ENCODE data around the gene CARS1.

Gene CARS1

DNA sequence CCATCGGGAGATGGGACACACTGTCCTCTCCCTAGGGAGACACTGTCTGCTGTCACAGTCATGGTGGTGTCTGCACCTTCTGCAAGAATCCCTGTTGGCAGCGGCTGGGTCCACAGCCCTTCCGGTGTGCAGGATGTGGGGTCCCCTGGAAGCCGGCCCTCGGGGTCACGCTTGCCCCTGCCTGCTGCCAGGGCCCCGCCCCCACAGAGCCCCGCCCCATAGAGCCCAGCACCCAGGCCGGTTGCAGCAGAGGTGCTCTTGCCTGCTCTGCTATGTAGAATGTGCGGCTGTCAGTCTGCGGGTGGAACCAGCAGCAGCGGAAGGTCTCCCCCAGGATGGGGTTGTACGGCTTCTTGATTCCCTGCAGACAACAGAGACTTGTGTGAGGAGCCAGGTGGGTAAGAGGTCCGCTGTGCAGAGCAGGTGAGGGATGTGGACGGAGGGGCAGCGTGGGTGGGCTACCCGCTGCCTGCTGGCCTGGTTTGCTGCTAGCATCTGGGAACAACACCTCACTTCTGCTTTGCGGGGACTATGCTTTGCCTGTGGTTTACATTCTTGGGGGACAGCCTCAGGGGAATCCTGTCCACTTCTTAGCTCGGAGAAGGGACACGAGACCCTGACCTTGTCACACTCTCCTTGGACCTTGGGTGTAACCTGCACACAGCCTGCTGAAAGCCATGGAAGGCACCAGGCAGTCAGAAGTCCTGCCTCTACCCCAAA is 44.9 kb upstream of the CARS1 start:
- no peak overlapping the region for H3K9ac ChIP-seq (ENCODE audit: insufficient read length, low read depth)

DNA sequence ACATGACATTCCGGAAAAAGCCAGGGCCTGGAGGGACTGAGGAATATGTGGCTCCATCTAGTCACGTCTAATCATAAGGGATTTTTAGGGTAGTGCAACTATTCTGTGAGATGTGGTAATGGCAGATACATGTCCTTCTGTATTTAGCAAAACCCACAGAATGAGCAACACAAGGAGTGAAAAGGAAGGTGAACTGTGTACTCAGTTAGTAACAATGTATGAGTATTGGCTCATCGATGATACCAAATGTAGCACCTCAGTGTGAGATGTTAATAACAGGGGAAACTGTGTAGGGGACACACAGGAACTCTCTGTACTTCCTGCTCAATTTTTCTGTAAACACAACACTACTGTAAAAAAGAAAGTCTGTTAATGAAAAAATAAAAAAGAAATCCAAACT is 42.0 kb upstream of the CARS1 start:
- no peak for DNase-seq (ENCODE audit: low read depth, low spot score)
- no peaks in the 10 kb centered on the region for H3K9me3 ChIP-seq (ENCODE audit: insufficient read depth, low read length)
- H3K4me3 ChIP-seq (ENCODE audit: insufficient read length, low read depth): no peak overlapping the region
- peaks cover 21% of the 10 kb centered on the region for H3K36me3 ChIP-seq (ENCODE audit: insufficient read depth, insufficient read length, low read length)
- no peaks in the 10 kb centered on the region for H3K27me3 ChIP-seq (ENCODE audit: insufficient read depth, insufficient read length)
- TF ChIP-seq YY1 (IDR thresholded peaks at IDR 0.05; ENCODE audit: insufficient read depth, insufficient read length): no peak
- no peak for TF ChIP-seq ZNF274 (IDR thresholded peaks at IDR 0.05; ENCODE audit: low read depth, low read length)
- no peak for TF ChIP-seq SUZ12 (IDR thresholded peaks at IDR 0.05; ENCODE audit: extremely low read depth, insufficient read depth, insufficient read length)
- H3K9ac ChIP-seq (ENCODE audit: insufficient read length, low read depth): no peak overlapping the region
- H3K4me1 ChIP-seq (ENCODE audit: insufficient read depth, insufficient read length): peaks cover 7% of the 10 kb centered on the region

More for the DNA sequence above, 44.9 kb upstream of the CARS1 start:
- Histone ChIP-seq H3K4me1 (ENCODE audit: insufficient read depth, insufficient read length) (peaks cover 5% of the 10 kb centered on the region), H3K9me3 (ENCODE audit: insufficient read depth, low read length) (no peaks in the 10 kb centered on the region), H3K4me3 (ENCODE audit: insufficient read length, low read depth) (no peak overlapping the region), H3K27me3 (ENCODE audit: insufficient read depth, insufficient read length) (no peaks in the 10 kb centered on the region), H3K36me3 (ENCODE audit: insufficient read depth, insufficient read length, low read length) (peaks cover 22% of the 10 kb centered on the region)
- TF ChIP-seq SUZ12 (IDR thresholded peaks at IDR 0.05; ENCODE audit: extremely low read depth, insufficient read depth, insufficient read length) (no peak), YY1 (IDR thresholded peaks at IDR 0.05; ENCODE audit: insufficient read depth, insufficient read length) (no peak), ZNF274 (IDR thresholded peaks at IDR 0.05; ENCODE audit: low read depth, low read length) (no peak)
- no peak for DNase-seq (ENCODE audit: low read depth, low spot score)

DNA sequence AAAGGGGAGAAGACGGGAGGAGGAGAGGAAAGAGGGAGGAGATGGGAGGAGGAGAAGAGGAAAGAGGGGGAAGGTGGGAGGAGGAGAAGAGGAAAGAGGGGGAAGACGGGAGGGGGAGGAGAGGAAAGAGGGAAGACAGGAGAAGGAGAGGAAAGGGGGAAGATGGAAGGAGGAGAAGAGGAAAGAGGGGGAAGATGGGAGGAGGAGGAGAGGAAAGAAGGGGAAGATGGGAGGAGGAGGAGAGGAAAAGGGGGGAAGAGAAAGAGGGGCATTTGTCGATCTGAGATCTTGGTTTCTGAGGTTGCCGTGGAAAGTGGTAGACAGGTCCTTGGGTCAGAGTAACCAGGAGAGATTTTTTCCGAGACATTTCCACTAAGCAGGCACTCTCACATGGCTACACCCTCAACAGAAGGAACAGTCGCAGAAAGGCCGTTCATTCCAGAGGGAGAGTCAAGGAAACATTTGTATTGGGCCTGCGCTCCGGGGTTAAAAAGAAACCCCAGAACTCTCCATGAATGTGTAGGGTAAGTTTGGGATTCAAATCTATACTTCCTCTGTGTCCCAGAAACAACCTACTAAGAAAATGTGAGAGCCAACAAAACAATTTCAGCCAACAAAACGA is 39.8 kb upstream of the CARS1 start:
- TF ChIP-seq YY1 (IDR thresholded peaks at IDR 0.05; ENCODE audit: insufficient read depth, insufficient read length): no peak
- TF ChIP-seq SUZ12 (IDR thresholded peaks at IDR 0.05; ENCODE audit: extremely low read depth, insufficient read depth, insufficient read length): no peak
- no peak for TF ChIP-seq ZNF274 (IDR thresholded peaks at IDR 0.05; ENCODE audit: low read depth, low read length)
- no peaks in the 10 kb centered on the region for H3K9me3 ChIP-seq (ENCODE audit: insufficient read depth, low read length)
- peaks cover 38% of the 10 kb centered on the region for H3K36me3 ChIP-seq (ENCODE audit: insufficient read depth, insufficient read length, low read length)
- DNase-seq (ENCODE audit: low read depth, low spot score): no peak
- no peaks in the 10 kb centered on the region for H3K27me3 ChIP-seq (ENCODE audit: insufficient read depth, insufficient read length)
- H3K4me1 ChIP-seq (ENCODE audit: insufficient read depth, insufficient read length): peaks cover 19% of the 10 kb centered on the region
- no peak overlapping the region for H3K4me3 ChIP-seq (ENCODE audit: insufficient read length, low read depth)
- no peak overlapping the region for H3K9ac ChIP-seq (ENCODE audit: insufficient read length, low read depth)

DNA sequence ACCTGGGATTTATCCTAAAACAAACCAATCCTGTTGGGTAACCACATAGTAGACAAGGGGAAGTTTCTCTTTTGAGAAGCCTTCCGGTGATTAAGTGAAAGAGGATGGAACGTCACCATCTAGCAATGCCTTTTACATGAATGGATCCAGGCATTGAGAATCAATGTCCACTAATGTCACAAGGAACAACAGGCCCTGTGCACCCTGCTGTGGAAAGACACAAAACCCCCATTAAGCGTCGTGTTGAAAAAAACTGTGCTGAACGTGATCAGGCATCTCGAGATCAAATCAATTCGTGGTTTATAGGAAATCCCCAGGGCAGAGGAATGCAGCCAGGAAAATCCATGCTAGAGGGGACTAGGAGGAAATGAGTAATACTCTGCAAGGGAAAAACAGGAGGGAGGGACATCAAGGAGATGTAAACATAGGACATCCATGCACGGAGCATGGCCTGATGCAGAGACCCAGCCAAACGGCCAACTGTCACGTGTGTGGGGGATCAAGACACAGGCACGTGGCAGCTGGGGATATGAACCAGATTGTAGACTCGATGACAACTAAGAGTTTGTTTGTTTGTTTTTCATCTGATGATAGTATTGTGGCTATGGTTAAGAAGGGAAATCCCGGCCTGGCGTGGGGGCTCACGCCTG is 38.6 kb upstream of the CARS1 start:
- H3K27me3 ChIP-seq (ENCODE audit: insufficient read depth, insufficient read length): no peaks in the 10 kb centered on the region

DNA sequence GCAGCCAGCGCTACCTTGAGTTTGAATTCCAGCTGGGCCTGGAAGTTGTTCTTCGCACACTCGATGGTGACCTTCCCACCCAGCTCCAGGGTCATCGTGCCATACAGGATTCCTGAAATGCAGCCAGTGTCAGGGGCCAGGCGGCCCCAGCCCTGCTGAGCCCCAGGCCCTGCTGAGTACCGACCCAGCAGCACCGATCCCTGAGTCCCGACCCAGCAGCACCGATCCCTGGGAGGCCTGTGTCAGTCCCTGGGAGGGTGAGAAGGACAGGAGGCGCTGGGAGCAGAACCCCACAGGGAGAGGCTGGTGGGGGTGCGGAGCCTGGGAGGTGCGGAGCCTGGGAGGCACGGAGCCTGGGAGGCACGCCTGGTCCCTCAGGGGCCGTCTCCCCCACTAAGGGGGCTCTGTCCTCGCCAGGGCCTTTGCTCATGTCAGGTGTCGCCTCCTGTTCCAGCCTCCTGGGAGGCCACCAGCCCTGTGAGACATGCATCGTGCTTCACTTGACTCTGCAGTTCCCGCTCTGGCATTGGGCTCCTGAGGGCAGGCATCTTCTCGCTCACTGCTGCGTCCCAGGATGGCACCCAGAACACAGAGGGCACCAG is 37.1 kb upstream of the CARS1 start:
- TF ChIP-seq ZNF274 (IDR thresholded peaks at IDR 0.05; ENCODE audit: low read depth, low read length): no peak
- TF ChIP-seq YY1 (IDR thresholded peaks at IDR 0.05; ENCODE audit: insufficient read depth, insufficient read length): no peak
- no peak for TF ChIP-seq SUZ12 (IDR thresholded peaks at IDR 0.05; ENCODE audit: extremely low read depth, insufficient read depth, insufficient read length)
- H3K4me3 ChIP-seq (ENCODE audit: insufficient read length, low read depth): no peak overlapping the region
- H3K36me3 ChIP-seq (ENCODE audit: insufficient read depth, insufficient read length, low read length): peaks cover 43% of the 10 kb centered on the region
- H3K9me3 ChIP-seq (ENCODE audit: insufficient read depth, low read length): no peaks in the 10 kb centered on the region
- DNase-seq (ENCODE audit: low read depth, low spot score): no peak
- no peak overlapping the region for H3K9ac ChIP-seq (ENCODE audit: insufficient read length, low read depth)
- peaks cover 25% of the 10 kb centered on the region for H3K4me1 ChIP-seq (ENCODE audit: insufficient read depth, insufficient read length)
- H3K27me3 ChIP-seq (ENCODE audit: insufficient read depth, insufficient read length): no peaks in the 10 kb centered on the region

More for the DNA sequence above, 38.6 kb upstream of the CARS1 start:
- Histone ChIP-seq H3K9ac (ENCODE audit: insufficient read length, low read depth) (no peak overlapping the region), H3K9me3 (ENCODE audit: insufficient read depth, low read length) (no peaks in the 10 kb centered on the region), H3K4me3 (ENCODE audit: insufficient read length, low read depth) (no peak overlapping the region), H3K4me1 (ENCODE audit: insufficient read depth, insufficient read length) (peaks cover 25% of the 10 kb centered on the region), H3K36me3 (ENCODE audit: insufficient read depth, insufficient read length, low read length) (peaks cover 40% of the 10 kb centered on the region)
- no peak for TF ChIP-seq YY1 (IDR thresholded peaks at IDR 0.05; ENCODE audit: insufficient read depth, insufficient read length)
- no peak for TF ChIP-seq SUZ12 (IDR thresholded peaks at IDR 0.05; ENCODE audit: extremely low read depth, insufficient read depth, insufficient read length)
- no peak for TF ChIP-seq ZNF274 (IDR thresholded peaks at IDR 0.05; ENCODE audit: low read depth, low read length)
- DNase-seq (ENCODE audit: low read depth, low spot score): peak; percentile 55

DNA sequence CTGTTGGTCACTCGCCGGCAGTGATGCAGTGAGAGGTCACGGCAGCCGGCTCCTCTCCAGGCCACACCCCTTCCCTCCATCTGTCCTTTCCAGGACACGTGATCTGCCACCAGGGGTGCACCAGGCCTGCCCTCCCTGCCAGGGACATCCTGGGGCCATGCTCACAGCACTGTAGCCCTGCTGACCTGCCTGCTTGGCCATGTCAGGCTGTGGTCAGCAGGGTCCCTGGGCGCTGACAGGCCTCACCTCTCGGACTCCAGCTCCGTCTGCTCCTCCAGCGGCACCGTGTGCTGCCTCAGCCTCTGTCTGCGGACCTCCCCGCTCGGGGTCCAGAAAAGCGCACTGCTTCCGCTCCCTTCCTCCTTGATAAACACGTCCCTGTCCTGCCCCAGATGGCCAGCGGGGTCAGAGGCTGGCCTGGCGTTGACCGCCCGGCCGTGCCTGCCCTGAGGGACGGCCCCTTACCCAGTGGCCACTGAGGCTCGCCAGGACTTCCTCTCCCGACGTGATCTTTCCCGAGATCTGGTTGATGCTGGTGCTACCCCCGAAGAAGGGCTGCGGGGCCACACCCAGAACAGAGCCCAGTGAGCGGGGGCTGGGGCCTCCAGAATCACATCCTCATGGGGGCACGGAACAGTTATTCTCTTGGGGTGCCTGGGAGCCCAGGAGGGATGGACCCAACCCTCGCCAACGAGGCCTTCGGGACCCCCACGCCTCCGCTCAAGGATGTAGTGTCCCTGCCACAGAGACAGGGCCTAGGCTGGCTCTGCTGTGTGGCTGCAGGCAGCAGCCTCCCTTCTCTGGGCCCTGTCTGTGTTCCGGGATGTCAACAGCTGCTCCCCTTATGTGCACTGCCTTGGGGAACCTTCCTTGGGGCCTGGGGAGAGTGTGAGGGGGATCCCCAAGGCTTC is 36.3 kb upstream of the CARS1 start:
- TF ChIP-seq YY1 (IDR thresholded peaks at IDR 0.05; ENCODE audit: insufficient read depth, insufficient read length) (no peak), SUZ12 (IDR thresholded peaks at IDR 0.05; ENCODE audit: extremely low read depth, insufficient read depth, insufficient read length) (no peak), ZNF274 (IDR thresholded peaks at IDR 0.05; ENCODE audit: low read depth, low read length) (no peak)
- no peak for DNase-seq (ENCODE audit: low read depth, low spot score)
- no peaks in the 10 kb centered on the region for H3K27me3 ChIP-seq (ENCODE audit: insufficient read depth, insufficient read length)

More for the DNA sequence above, 36.3 kb upstream of the CARS1 start:
- Histone ChIP-seq H3K4me3 (ENCODE audit: insufficient read length, low read depth) (no peak overlapping the region), H3K36me3 (ENCODE audit: insufficient read depth, insufficient read length, low read length) (peaks cover 41% of the 10 kb centered on the region), H3K9me3 (ENCODE audit: insufficient read depth, low read length) (no peaks in the 10 kb centered on the region), H3K9ac (ENCODE audit: insufficient read length, low read depth) (peak overlapping the region; percentile 11), H3K4me1 (ENCODE audit: insufficient read depth, insufficient read length) (peaks cover 25% of the 10 kb centered on the region)

All from NT2/D1 (cell line).